Subcutaneous abdominal adipose tissue (tissue), 5 donors: ENCODE data around the gene MCF2L2.

Experiments used
- H3K27ac ChIP-seq: one replicate; pipeline ENCODE4 v1.7.0; 2013; ENCODE audit warnings: low read depth, mild to moderate bottlenecking, inconsistent platforms, low read length, moderate library complexity
- H3K27me3 ChIP-seq, 5 donors: one replicate each; pipeline ENCODE4 v1.7.0; 2013; ENCODE audit warnings: low read length in 5 of 5, inconsistent platforms in 1 of 5; ENCODE audit not compliant: control insufficient read depth in 5 of 5, insufficient read depth in 4 of 5
- H3K36me3 ChIP-seq, 5 donors: one replicate each; pipeline ENCODE4 v1.7.0; 2013; ENCODE audit warnings: low read length in 5 of 5; ENCODE audit not compliant: control insufficient read depth in 5 of 5, insufficient read depth in 5 of 5
- H3K4me1 ChIP-seq, 5 donors: one replicate each; pipeline ENCODE4 v1.7.0; 2013; ENCODE audit warnings: low read length in 5 of 5, mild to moderate bottlenecking in 3 of 5, moderate library complexity in 1 of 5; ENCODE audit not compliant: control insufficient read depth in 5 of 5, insufficient read depth in 5 of 5
- H3K4me3 ChIP-seq, 5 donors: one replicate each; pipeline ENCODE4 v1.7.0; 2013; ENCODE audit warnings: low read length in 5 of 5, low read depth in 1 of 5
- H3K9ac ChIP-seq, 5 donors: one replicate each; pipeline ENCODE4 v1.7.0; 2013; ENCODE audit warnings: low read length in 5 of 5, mild to moderate bottlenecking in 4 of 5, moderate library complexity in 3 of 5
- H3K9me3 ChIP-seq, 5 donors: one replicate each; pipeline ENCODE4 v1.7.0; 2013; ENCODE audit warnings: low read length in 5 of 5; ENCODE audit not compliant: control insufficient read depth in 5 of 5
- donor health status: healthy.
- donor health status: healthy.
- donor health status: healthy.
- donor health status: healthy.
- donor health status: healthy.

The MCF2L2 gene

GRCh38 chr3:183278479-183279088 is 149.8 kb downstream of the MCF2L2 start:
- H3K9ac ChIP-seq: no peak overlapping the region
- H3K27ac ChIP-seq: no peak overlapping the region
- H3K36me3 ChIP-seq: no peaks in the 10 kb centered on the region
- no peaks in the 10 kb centered on the region for H3K9me3 ChIP-seq
- no peak overlapping the region for H3K4me3 ChIP-seq
- peaks cover 0 to 11% (median 5%) of the 10 kb centered on the region in 5 donors for H3K4me1 ChIP-seq
- H3K27me3 ChIP-seq: no peaks in the 10 kb centered on the region

- no peaks in the 10 kb centered on the region for H3K9me3 ChIP-seq
- H3K27me3 ChIP-seq: no peaks in the 10 kb centered on the region
- peaks cover 0 to 15% (median 5%) of the 10 kb centered on the region in 5 donors for H3K4me1 ChIP-seq
- no peak overlapping the region for H3K27ac ChIP-seq
- H3K9ac ChIP-seq: no peak overlapping the region
- no peaks in the 10 kb centered on the region for H3K36me3 ChIP-seq
- H3K4me3 ChIP-seq: no peak overlapping the region
These were observed 151.2 kb downstream of the MCF2L2 start for GRCh38 chr3:183277260-183277659.

GRCh38 chr3:183275937-183276336 is 152.5 kb downstream of the MCF2L2 start:
- no peaks in the 10 kb centered on the region for H3K9me3 ChIP-seq
- no peak overlapping the region for H3K9ac ChIP-seq
- no peak overlapping the region for H3K4me3 ChIP-seq
- H3K36me3 ChIP-seq: no peaks in the 10 kb centered on the region
- no peaks in the 10 kb centered on the region for H3K27me3 ChIP-seq
- no peak overlapping the region for H3K27ac ChIP-seq
- H3K4me1 ChIP-seq: peaks cover 0 to 15% (median 5%) of the 10 kb centered on the region in 5 donors

GRCh38 chr3:183275418-183275817 is 153.0 kb downstream of the MCF2L2 start:
- Histone ChIP-seq H3K27ac (no peak overlapping the region), H3K9ac (no peak overlapping the region), H3K9me3 (no peaks in the 10 kb centered on the region), H3K27me3 (no peaks in the 10 kb centered on the region), H3K4me3 (no peak overlapping the region), H3K4me1 (peaks cover 0 to 15% (median 5%) of the 10 kb centered on the region in 5 donors), H3K36me3 (peaks cover 0 to 2% (median 1%) of the 10 kb centered on the region in 5 donors)

- Histone ChIP-seq H3K9ac (no peak overlapping the region), H3K4me1 (peaks cover 0 to 15% (median 5%) of the 10 kb centered on the region in 5 donors), H3K4me3 (no peak overlapping the region), H3K9me3 (no peaks in the 10 kb centered on the region), H3K36me3 (peaks cover 0 to 7% (median 5%) of the 10 kb centered on the region in 5 donors), H3K27me3 (no peaks in the 10 kb centered on the region), H3K27ac (no peak overlapping the region)
These were observed 153.8 kb downstream of the MCF2L2 start for GRCh38 chr3:183274609-183275008.

- Histone ChIP-seq H3K9ac (no peak overlapping the region), H3K27me3 (no peaks in the 10 kb centered on the region), H3K36me3 (peaks cover 0 to 7% (median 5%) of the 10 kb centered on the region in 5 donors), H3K4me1 (peaks cover 0 to 15% (median 9%) of the 10 kb centered on the region in 5 donors), H3K9me3 (no peaks in the 10 kb centered on the region), H3K4me3 (no peak overlapping the region), H3K27ac (no peak overlapping the region)
These were observed 155.6 kb downstream of the MCF2L2 start for GRCh38 chr3:183272791-183273190.

GRCh38 chr3:183272142-183272541 is 156.3 kb downstream of the MCF2L2 start:
- H3K4me3 ChIP-seq: no peak overlapping the region
- peaks cover 0 to 20% (median 9%) of the 10 kb centered on the region in 5 donors for H3K4me1 ChIP-seq
- H3K9ac ChIP-seq: no peak overlapping the region
- H3K36me3 ChIP-seq: peaks cover 0 to 7% (median 5%) of the 10 kb centered on the region in 5 donors
- H3K27me3 ChIP-seq: no peaks in the 10 kb centered on the region
- no peaks in the 10 kb centered on the region for H3K9me3 ChIP-seq
- H3K27ac ChIP-seq: no peak overlapping the region

GRCh38 chr3:183270344-183270743 is 158.1 kb downstream of the MCF2L2 start:
- Histone ChIP-seq H3K4me1 (peaks cover 0 to 25% (median 9%) of the 10 kb centered on the region in 5 donors), H3K9ac (no peak overlapping the region), H3K36me3 (peaks cover 0 to 7% (median 5%) of the 10 kb centered on the region in 5 donors), H3K4me3 (no peak overlapping the region), H3K27ac (no peak overlapping the region), H3K9me3 (no peaks in the 10 kb centered on the region), H3K27me3 (no peaks in the 10 kb centered on the region)

GRCh38 chr3:183269345-183269744 is 159.1 kb downstream of the MCF2L2 start:
- Histone ChIP-seq H3K27ac (no peak overlapping the region), H3K27me3 (no peaks in the 10 kb centered on the region), H3K4me3 (no peak overlapping the region), H3K36me3 (peaks cover 0 to 7% (median 5%) of the 10 kb centered on the region in 5 donors), H3K4me1 (peaks cover 0 to 29% (median 13%) of the 10 kb centered on the region in 5 donors), H3K9ac (no peak overlapping the region), H3K9me3 (no peaks in the 10 kb centered on the region)

- no peak overlapping the region for H3K27ac ChIP-seq
- H3K36me3 ChIP-seq: peaks cover 0 to 7% (median 5%) of the 10 kb centered on the region in 5 donors
These were observed 160.1 kb downstream of the MCF2L2 start for GRCh38 chr3:183268366-183268765.

More at GRCh38 chr3:183268366-183268765, 160.1 kb downstream of the MCF2L2 start:
- no peak overlapping the region for H3K9ac ChIP-seq
- H3K27me3 ChIP-seq: no peaks in the 10 kb centered on the region
- no peak overlapping the region for H3K4me3 ChIP-seq
- peaks cover 0 to 34% (median 13%) of the 10 kb centered on the region in 5 donors for H3K4me1 ChIP-seq
- H3K9me3 ChIP-seq: no peaks in the 10 kb centered on the region
